ENCODE data around the gene CXCL16.

DNA sequence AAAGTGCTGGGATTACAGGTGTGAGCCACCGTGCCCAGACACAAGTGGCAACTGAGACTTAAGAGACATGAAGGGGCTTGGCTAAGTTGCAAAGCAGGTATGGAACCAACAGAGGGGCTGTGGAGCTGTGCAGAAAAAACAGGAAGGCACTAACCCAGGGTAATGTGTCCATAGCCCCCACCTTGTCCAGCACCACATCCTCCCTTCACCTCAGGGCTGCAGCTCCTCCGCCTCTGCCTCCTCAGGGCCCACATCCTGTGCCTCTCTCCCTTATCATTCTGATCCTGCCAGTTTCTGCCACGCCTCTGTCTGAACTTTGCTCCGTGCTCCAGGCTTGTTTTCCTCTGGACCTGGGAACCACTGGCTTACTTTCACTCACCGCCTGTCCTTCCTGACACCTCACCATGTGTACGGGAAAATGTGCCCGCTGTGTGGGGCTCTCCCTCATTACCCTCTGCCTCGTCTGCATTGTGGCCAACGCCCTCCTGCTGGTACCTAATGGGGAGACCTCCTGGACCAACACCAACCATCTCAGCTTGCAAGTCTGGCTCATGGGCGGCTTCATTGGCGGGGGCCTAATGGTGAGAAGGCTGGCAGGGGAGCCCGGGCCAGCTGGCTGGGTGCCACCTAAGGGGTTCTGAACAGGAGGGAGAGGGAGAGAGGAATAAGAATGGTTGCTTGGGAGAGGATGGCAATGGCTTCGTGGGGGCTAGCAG lies 31.9 kb upstream of the CXCL16 start, which contains the start of gene TM4SF5:
- TF ChIP-seq POLR2A (IDR thresholded peaks at IDR 0.05) (peak; percentile 35), POLR2AphosphoS5 (IDR thresholded peaks at IDR 0.05) (peak; percentile 21 to 81 (median 38))
- TF ChIP-seq, protein P1, sequence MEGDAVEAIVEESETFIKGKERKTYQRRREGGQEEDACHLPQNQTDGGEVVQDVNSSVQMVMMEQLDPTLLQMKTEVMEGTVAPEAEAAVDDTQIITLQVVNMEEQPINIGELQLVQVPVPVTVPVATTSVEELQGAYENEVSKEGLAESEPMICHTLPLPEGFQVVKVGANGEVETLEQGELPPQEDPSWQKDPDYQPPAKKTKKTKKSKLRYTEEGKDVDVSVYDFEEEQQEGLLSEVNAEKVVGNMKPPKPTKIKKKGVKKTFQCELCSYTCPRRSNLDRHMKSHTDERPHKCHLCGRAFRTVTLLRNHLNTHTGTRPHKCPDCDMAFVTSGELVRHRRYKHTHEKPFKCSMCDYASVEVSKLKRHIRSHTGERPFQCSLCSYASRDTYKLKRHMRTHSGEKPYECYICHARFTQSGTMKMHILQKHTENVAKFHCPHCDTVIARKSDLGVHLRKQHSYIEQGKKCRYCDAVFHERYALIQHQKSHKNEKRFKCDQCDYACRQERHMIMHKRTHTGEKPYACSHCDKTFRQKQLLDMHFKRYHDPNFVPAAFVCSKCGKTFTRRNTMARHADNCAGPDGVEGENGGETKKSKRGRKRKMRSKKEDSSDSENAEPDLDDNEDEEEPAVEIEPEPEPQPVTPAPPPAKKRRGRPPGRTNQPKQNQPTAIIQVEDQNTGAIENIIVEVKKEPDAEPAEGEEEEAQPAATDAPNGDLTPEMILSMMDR (IDR thresholded peaks at IDR 0.05): no peak
